ENCODE results near the gene SMPDL3B.

DNA sequence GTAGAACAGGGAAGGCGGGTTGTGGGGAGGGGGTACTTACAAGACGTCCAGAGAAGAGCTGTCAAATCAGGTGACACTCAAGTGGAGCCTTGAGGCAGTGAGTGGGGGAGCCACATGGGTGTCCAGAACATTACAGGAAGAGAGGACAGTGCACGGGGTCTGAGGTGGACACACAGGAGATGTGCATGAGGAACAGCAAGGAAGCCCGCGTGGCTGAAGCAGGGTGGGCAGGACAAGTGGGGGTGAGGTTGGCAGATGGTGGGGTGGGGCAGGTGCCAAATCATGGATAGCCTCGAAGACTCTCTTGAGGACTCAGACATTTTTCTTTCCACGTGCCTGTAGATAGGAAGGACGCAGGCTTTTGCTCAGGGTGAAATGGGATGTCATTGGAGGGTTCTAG, 921 bp downstream of the SMPDL3B start:
- TF ChIP-seq, protein P1, sequence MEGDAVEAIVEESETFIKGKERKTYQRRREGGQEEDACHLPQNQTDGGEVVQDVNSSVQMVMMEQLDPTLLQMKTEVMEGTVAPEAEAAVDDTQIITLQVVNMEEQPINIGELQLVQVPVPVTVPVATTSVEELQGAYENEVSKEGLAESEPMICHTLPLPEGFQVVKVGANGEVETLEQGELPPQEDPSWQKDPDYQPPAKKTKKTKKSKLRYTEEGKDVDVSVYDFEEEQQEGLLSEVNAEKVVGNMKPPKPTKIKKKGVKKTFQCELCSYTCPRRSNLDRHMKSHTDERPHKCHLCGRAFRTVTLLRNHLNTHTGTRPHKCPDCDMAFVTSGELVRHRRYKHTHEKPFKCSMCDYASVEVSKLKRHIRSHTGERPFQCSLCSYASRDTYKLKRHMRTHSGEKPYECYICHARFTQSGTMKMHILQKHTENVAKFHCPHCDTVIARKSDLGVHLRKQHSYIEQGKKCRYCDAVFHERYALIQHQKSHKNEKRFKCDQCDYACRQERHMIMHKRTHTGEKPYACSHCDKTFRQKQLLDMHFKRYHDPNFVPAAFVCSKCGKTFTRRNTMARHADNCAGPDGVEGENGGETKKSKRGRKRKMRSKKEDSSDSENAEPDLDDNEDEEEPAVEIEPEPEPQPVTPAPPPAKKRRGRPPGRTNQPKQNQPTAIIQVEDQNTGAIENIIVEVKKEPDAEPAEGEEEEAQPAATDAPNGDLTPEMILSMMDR (IDR thresholded peaks at IDR 0.05) = no peak
- TF ChIP-seq POLR2AphosphoS5 (IDR thresholded peaks at IDR 0.05) = no peak
